ENCODE data around the gene SPIN2A. TPM values are rescaled to one million over a fixed set of nuclear protein-coding genes. Genes with fewer than 3 reads are reported as not detected.
"Not testable (repeated sequence)": the region's sequence is repeated elsewhere in the genome, so short reads cannot be mapped to it uniquely, and the experiment has no call there.

The SPIN2A gene
- total RNA-seq, 2 donors from 2014 or later = 1.2 to 1.5 TPM

- Histone ChIP-seq H3K4me3 (ENCODE audit: low read length) (no peak overlapping the region), H3K27ac (ENCODE audit: low read depth, low read length) (no peak overlapping the region), H3K27me3 (ENCODE audit: control insufficient read depth, insufficient read depth, low read length, poor library complexity, severe bottlenecking) (no peaks in the 10 kb centered on the region), H3K9ac (ENCODE audit: extremely low read depth, low read length, poor library complexity, severe bottlenecking) (no peak overlapping the region), H3K9me3 (ENCODE audit: control insufficient read depth, low read length) (no peaks in the 10 kb centered on the region), H3K4me1 (ENCODE audit: control insufficient read depth, insufficient read depth, low read length) (no peaks in the 10 kb centered on the region), H3K36me3 (ENCODE audit: control insufficient read depth, insufficient read depth, low read length) (no peaks in the 10 kb centered on the region)
- Mint-ChIP-seq H3K4me3 (no peak overlapping the region), H3K27ac (no peak overlapping the region), H3K36me3 (ENCODE audit: low read depth) (peaks cover 2% of the 10 kb centered on the region), H3K4me1 (no peaks in the 10 kb centered on the region), H3K27me3 (ENCODE audit: insufficient read depth) (no peaks in the 10 kb centered on the region), H3K9me3 (peaks cover 60% of the 10 kb centered on the region)
- WGBS, 2 experiments (ENCODE audit: insufficient coverage in 1 of 2, insufficient read length in 1 of 2) = no CpG with 5 or more reads among the region's 4 CpGs
- no peak for TF ChIP-seq CTCF (conservative IDR thresholded peaks at IDR 0.05)
- DNase-seq = no peak
These were observed 1.5 kb upstream of the SPIN2A start for GRCh38 chrX:57138674-57139073.

GRCh38 chrX:57137501-57137900 is 304 bp upstream of the SPIN2A start:
- Mint-ChIP-seq H3K9me3 (peaks cover 59% of the 10 kb centered on the region), H3K4me1 (no peaks in the 10 kb centered on the region), H3K27me3 (ENCODE audit: insufficient read depth) (no peaks in the 10 kb centered on the region), H3K27ac (peak overlapping the region; percentile 72), H3K4me3 (peak overlapping the region; percentile 50), H3K36me3 (ENCODE audit: low read depth) (peaks cover 2% of the 10 kb centered on the region)
- Histone ChIP-seq H3K36me3 (ENCODE audit: control insufficient read depth, insufficient read depth, low read length) (peaks cover 2% of the 10 kb centered on the region), H3K27ac (ENCODE audit: low read depth, low read length) (no peak overlapping the region), H3K27me3 (ENCODE audit: control insufficient read depth, insufficient read depth, low read length, poor library complexity, severe bottlenecking) (no peaks in the 10 kb centered on the region), H3K4me1 (ENCODE audit: control insufficient read depth, insufficient read depth, low read length) (no peaks in the 10 kb centered on the region), H3K9ac (ENCODE audit: extremely low read depth, low read length, poor library complexity, severe bottlenecking) (no peak overlapping the region), H3K4me3 (ENCODE audit: low read length) (no peak overlapping the region), H3K9me3 (ENCODE audit: control insufficient read depth, low read length) (no peaks in the 10 kb centered on the region)
- no CpG with 5 or more reads among the region's 1 CpG for WGBS, 2 experiments (ENCODE audit: insufficient coverage in 1 of 2, insufficient read length in 1 of 2)
- no peak for TF ChIP-seq CTCF (conservative IDR thresholded peaks at IDR 0.05)
- no peak for DNase-seq

GRCh38 chrX:57136589-57136988 is 608 bp downstream of the SPIN2A start:
- not testable (repeated sequence) for H3K9ac ChIP-seq (ENCODE audit: extremely low read depth, low read length, poor library complexity, severe bottlenecking); H3K4me3 ChIP-seq (ENCODE audit: low read length); DNase-seq; H3K4me1 Mint-ChIP-seq; H3K4me1 ChIP-seq (ENCODE audit: control insufficient read depth, insufficient read depth, low read length); H3K36me3 ChIP-seq (ENCODE audit: control insufficient read depth, insufficient read depth, low read length); H3K27me3 ChIP-seq (ENCODE audit: control insufficient read depth, insufficient read depth, low read length, poor library complexity, severe bottlenecking); H3K27me3 Mint-ChIP-seq (ENCODE audit: insufficient read depth); H3K9me3 ChIP-seq (ENCODE audit: control insufficient read depth, low read length); H3K36me3 Mint-ChIP-seq (ENCODE audit: low read depth); H3K27ac Mint-ChIP-seq; H3K27ac ChIP-seq (ENCODE audit: low read depth, low read length)
- WGBS, 2 experiments (ENCODE audit: insufficient coverage in 1 of 2, insufficient read length in 1 of 2) = 77% methylated on average over 1 of the region's 3 CpGs; no CpG with 5 or more reads in 1 of the 2 experiments
- peak overlapping the region; percentile 50 for H3K4me3 Mint-ChIP-seq
- H3K9me3 Mint-ChIP-seq = peaks cover 54% of the 10 kb centered on the region

GRCh38 chrX:57135287-57135686 is 1.9 kb downstream of the SPIN2A start:
- TF ChIP-seq CTCF (conservative IDR thresholded peaks at IDR 0.05) = no peak
- Histone ChIP-seq H3K9ac (ENCODE audit: extremely low read depth, low read length, poor library complexity, severe bottlenecking) (no peak overlapping the region), H3K4me1 (ENCODE audit: control insufficient read depth, insufficient read depth, low read length) (no peaks in the 10 kb centered on the region), H3K27ac (ENCODE audit: low read depth, low read length) (no peak overlapping the region), H3K36me3 (ENCODE audit: control insufficient read depth, insufficient read depth, low read length) (peaks cover 4% of the 10 kb centered on the region), H3K4me3 (ENCODE audit: low read length) (no peak overlapping the region), H3K9me3 (ENCODE audit: control insufficient read depth, low read length) (no peaks in the 10 kb centered on the region), H3K27me3 (ENCODE audit: control insufficient read depth, insufficient read depth, low read length, poor library complexity, severe bottlenecking) (no peaks in the 10 kb centered on the region)
- Mint-ChIP-seq H3K36me3 (ENCODE audit: low read depth) (peaks cover 5% of the 10 kb centered on the region), H3K4me1 (peaks cover under 1% of the 10 kb centered on the region), H3K4me3 (no peak overlapping the region), H3K9me3 (peaks cover 49% of the 10 kb centered on the region), H3K27me3 (ENCODE audit: insufficient read depth) (no peaks in the 10 kb centered on the region), H3K27ac (no peak overlapping the region)
- no peak for DNase-seq
- WGBS, 2 experiments (ENCODE audit: insufficient coverage in 1 of 2, insufficient read length in 1 of 2) = 100% methylated on average over 3 of the region's 3 CpGs; no CpG with 5 or more reads in 1 of the 2 experiments
